OCI-LY1 (cell line): Measurements from ENCODE around the gene CASP3.

Experiments
- CTCF ChIP-seq: fragments of 200-600 bp; sonication (generic), shearing (Covaris generic); IDR thresholded peaks from 2 replicates; pipeline ENCODE4 v1.5.1; 2017; ENCODE audit warnings: mild to moderate bottlenecking, antibody characterized with exemption, low read length, moderate library complexity, mixed read lengths
- EZH2 ChIP-seq: fragments of 200-600 bp; sonication (generic), shearing (Covaris generic); IDR thresholded peaks from 2 replicates; pipeline ENCODE4 v1.8.0; 2017; ENCODE audit warnings: borderline replicate concordance, mixed run types, mild to moderate bottlenecking, antibody characterized with exemption, low read length, moderate library complexity, mixed read lengths

GRCh38 chr4:184595430-184595829, 53.8 kb downstream of the CASP3 start:
- TF ChIP-seq CTCF (no peak), EZH2 (no peak)
